ENCODE results near the gene STK39.

DNA sequence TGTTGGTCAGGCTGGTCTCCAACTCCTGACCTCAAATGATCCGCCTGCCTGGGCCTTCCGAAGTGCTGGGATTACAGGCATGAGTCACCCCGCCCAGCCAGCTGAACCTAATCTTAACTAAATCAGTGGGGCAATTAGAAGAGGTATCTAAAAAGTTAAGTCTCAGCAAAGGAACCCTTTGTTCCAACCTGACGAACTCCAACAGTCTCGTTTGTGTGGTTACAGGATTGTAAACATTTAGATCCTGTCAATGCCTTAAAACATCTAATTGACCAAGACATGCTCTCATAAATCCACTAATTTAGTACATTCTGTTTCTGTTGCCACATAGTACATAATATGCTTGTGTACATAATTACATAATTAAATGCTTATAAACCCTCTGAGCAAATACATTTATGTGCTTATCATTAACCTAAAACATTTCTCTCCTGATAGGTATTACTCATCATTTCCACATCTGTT is 31.1 kb upstream of the STK39 start:
- no peak for TF ChIP-seq RAD21 (conservative IDR thresholded peaks at IDR 0.05 in 1 of 2, IDR thresholded peaks at IDR 0.05 in 1 of 2)
- TF ChIP-seq, protein P1, sequence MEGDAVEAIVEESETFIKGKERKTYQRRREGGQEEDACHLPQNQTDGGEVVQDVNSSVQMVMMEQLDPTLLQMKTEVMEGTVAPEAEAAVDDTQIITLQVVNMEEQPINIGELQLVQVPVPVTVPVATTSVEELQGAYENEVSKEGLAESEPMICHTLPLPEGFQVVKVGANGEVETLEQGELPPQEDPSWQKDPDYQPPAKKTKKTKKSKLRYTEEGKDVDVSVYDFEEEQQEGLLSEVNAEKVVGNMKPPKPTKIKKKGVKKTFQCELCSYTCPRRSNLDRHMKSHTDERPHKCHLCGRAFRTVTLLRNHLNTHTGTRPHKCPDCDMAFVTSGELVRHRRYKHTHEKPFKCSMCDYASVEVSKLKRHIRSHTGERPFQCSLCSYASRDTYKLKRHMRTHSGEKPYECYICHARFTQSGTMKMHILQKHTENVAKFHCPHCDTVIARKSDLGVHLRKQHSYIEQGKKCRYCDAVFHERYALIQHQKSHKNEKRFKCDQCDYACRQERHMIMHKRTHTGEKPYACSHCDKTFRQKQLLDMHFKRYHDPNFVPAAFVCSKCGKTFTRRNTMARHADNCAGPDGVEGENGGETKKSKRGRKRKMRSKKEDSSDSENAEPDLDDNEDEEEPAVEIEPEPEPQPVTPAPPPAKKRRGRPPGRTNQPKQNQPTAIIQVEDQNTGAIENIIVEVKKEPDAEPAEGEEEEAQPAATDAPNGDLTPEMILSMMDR (IDR thresholded peaks at IDR 0.05): no peak
- no peak for TF ChIP-seq CEBPB (IDR thresholded peaks at IDR 0.05)
- TF ChIP-seq, protein P2, sequence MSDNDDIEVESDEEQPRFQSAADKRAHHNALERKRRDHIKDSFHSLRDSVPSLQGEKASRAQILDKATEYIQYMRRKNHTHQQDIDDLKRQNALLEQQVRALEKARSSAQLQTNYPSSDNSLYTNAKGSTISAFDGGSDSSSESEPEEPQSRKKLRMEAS (IDR thresholded peaks at IDR 0.05): no peak
- TF ChIP-seq, protein P3, sequence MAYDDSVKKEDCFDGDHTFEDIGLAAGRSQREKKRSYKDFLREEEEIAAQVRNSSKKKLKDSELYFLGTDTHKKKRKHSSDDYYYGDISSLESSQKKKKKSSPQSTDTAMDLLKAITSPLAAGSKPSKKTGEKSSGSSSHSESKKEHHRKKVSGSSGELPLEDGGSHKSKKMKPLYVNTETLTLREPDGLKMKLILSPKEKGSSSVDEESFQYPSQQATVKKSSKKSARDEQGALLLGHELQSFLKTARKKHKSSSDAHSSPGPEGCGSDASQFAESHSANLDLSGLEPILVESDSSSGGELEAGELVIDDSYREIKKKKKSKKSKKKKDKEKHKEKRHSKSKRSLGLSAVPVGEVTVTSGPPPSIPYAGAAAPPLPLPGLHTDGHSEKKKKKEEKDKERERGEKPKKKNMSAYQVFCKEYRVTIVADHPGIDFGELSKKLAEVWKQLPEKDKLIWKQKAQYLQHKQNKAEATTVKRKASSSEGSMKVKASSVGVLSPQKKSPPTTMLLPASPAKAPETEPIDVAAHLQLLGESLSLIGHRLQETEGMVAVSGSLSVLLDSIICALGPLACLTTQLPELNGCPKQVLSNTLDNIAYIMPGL (CRISPR knock-in tag; IDR thresholded peaks at IDR 0.05; ENCODE audit: borderline replicate concordance): no peak
- no peak for TF ChIP-seq POLR2A (IDR thresholded peaks at IDR 0.05; ENCODE audit: low read length)
- TF ChIP-seq TP53 (CRISPR knock-in tag; IDR thresholded peaks at IDR 0.05): no peak
- TF ChIP-seq KDM5A (IDR thresholded peaks at IDR 0.05): no peak

Measured in A549 (cell line).